Measurements from ENCODE around the gene TMEFF2.

Gene TMEFF2, protein sequence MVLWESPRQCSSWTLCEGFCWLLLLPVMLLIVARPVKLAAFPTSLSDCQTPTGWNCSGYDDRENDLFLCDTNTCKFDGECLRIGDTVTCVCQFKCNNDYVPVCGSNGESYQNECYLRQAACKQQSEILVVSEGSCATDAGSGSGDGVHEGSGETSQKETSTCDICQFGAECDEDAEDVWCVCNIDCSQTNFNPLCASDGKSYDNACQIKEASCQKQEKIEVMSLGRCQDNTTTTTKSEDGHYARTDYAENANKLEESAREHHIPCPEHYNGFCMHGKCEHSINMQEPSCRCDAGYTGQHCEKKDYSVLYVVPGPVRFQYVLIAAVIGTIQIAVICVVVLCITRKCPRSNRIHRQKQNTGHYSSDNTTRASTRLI

DNA sequence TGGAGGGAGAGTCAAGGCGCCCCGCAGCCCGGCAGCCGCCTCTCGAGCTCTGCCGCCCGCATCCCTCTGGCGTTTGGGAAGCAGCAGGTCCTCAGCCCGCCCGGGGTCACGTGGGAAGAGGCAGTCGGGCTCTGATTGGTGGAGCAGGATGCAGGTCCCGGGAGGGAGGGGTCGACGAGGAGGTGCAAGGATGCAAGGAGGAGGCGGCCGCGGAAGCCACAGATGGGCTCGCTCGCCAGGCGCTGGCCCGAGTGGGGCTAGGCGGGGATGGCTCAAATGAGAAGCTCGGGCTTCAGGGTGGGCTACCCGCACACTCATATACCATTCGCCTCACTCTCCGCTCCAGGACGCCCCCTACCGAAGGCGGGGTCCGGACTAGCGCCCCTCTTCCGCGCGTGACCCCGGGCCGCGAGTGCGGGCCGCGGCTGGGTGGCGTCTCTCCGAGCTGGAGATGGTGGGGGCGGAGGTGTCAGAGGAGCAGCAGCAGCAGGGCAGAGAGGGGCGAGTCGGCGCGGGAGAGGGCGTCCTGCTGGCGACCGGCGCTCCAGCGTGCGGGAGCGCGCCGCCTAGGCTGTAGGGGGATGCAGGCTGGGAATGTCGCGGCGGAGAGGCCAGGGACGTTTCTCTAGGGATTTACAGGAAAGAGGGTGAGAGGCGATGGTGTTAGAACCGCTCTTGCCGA lies at the start of gene TMEFF2:
Gene TMEFF2, minus strand, starts transcription at position 68 of the 682 bp plus-strand sequence. CDS start 409 bp downstream, outside the sequence.
- DNase-seq = peak; percentile 93

DNA sequence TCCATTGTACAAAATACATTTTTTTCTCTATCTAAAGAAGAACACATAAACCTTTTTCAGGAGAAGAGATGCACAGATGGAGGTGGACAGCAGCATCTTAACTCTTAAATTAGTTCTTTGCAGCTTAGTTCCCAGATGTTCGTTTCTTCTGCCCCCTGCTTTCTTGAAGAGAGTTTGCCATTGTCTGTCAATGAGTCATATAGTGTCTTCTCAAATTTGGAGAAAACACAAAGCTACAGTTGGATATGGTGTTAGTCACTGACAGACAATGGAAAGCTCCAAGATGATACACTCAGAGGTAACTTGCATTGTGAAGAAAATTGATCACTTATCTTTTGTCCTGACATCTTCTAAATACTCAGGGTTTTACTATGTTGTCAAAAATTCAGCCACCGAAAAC lies 48.8 kb upstream of the TMEFF2 start:
- DNase-seq = no peak

DNA sequence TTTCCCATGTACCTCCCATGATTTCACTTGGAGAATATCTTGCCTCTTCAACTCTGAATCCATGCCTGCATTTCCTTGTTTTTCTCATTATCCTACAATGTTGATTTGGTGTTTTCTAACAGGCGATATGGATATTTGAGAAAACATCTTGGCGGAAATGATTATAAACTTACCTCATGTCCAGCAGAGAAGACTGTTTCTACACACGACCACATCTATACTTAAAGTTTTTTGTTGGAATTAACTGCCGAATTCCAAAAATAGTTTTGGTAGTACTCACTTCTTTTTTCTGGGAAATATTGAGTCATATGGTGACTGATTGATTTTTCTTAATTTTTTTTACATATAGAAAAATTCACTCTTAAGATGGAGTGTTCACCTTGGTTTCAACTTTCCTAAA lies 41.4 kb upstream of the TMEFF2 start:
- no peak for DNase-seq

DNA sequence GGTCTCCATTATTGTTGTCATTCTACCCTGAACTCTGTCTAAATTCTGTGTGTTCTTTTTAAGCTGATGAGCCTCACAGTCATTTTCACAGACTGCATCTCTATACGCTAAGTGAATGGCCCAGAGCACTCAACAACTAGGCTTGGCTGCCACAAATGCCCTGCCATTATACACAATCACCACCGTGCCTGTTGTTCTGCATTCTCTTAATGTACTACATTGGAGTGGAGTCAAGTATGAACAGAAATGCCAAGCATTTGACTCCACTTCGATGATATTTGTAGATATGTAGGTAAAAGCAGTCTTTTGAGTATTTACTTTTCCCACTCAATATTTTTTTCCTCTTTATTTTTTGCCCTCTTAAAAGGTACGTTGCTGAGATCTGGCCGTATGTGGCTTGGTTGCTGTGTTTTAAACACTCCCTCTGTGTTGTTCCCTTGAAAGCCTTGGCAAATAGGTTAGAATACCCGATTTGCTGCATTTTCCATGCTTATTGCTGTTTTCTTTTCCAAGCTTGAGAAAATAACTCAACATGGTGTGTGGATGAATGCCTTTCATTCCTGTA lies 36.2 kb upstream of the TMEFF2 start:
- DNase-seq = peak; percentile 6

DNA sequence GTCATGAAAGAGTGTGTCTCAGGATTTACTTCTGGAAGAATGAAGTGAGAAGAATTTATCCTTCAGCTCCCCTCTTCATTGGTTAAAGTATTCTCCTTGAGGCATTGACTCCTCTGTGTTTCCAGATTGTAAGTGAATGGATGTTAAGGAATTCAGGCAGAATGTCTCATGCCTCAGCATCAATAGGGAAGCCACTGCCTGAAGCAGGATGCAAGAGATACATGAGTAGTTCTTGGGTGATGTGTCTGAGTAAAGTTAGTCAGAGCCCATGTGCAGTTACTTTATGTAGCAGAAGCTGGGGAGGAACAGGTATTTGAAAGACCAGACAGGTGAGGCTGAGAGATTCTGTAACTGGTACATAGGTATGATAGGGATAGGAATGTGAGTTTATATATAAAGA lies 34.0 kb upstream of the TMEFF2 start:
- no peak for DNase-seq

DNA sequence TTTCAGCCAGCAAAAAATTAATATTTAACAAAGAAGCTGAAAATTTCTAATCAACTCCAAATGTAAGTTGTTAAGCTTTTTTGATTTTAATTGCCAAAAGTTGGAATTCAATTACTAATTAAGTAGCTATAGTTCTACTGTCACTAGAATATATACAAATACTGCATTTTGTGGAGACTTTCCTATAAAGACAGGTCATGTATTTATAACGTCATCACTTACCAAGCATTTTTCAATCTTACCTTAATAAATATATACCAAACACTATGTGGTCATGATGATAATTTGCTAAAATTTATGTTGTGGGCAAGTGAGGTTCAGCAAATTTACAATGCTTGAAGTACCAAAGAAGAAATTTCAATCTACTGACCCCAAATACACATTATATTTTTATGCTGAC lies 24.2 kb upstream of the TMEFF2 start:
- DNase-seq = no peak

DNA sequence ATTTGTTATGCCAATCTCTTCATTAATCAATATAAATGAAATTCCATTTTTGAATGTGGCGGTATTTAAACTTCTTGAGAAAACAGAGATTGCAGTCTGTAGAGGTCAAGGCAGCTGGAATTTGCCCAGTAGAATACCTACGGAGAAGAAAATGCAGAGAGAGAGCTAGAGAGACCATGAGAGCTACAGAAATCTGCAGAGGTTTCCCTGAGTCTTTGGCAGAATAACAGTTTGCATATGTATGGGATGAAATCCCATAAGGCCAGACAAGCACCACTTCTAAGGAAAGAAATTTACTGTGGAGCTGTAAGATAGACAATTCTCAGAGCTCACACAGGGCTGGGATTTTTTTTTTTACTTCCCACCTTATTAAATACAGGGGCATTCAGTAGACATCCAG lies 23.6 kb upstream of the TMEFF2 start:
- DNase-seq = no peak

DNA sequence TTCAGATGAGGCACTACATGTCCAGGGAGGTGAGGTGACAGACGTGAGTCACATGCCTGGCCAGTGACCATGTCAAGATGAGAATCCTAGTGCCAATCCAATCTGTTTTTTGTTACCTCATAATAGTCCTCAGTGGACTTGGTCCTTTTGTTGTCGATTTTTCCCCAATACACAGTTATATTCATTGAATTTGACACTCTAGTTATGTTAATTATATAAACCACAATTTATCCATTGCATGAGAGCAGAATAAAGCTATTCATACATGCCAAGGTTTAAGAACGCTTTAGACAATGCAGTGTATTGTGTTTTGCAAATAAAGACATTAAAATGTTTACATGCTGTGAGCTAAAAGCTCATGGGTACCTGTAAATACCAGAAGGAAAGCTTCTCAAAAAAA lies 21.6 kb upstream of the TMEFF2 start:
- no peak for DNase-seq

DNA sequence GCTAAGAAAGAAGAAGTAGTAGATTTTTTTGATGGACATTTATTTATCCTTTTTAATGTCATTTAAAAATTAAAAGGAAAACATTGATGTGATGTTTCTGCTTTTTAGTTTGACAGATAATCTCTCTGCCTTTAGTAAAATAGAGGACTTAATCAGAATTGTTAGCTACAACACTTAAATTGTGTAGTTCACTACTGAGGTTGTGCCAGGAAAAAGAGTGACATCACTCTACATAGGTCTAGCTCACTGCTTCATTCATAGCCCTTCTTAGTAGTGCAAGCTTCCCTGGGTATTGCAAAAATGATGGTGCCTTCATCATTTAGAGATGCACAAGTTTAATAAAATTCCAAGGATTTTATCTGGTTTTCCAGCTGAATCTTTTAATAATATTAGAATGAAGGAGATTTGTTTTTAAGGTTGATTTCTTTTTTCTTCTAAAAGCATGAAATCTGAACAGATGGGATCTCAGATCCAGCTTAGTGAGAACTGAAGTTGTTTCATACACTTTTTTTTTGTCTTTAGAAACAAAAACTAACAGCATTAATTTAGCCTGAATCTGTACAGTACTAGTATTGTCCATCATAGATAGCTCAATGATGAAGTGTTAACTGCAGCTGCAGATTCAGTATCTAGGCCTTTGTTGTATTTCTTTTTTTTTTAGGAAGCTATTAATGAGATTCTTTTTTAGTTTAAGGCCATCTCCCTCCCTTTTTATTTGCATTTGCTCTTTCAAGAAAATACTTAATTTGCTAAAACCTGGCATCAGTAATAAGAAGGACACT lies 20.6 kb upstream of the TMEFF2 start:
- DNase-seq = no peak

DNA sequence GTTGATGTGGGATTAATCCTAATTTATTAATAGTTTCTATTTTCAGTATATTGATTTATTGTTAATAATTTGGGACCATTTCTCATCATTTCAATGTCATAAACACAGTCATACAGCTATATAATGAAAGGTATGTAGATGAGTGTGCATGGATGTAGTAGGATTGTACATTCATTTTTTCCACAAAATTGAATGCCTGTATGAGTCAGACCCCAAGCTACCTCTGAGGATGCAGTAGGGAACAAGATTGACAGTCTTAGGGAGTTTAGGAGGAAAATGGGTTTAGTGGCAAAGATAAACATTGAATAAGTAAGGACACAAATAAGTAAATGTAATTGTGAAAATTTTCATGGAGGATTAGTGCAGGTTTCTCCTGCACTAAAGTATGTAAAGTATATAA lies 14.1 kb upstream of the TMEFF2 start:
- DNase-seq = no peak

DNA sequence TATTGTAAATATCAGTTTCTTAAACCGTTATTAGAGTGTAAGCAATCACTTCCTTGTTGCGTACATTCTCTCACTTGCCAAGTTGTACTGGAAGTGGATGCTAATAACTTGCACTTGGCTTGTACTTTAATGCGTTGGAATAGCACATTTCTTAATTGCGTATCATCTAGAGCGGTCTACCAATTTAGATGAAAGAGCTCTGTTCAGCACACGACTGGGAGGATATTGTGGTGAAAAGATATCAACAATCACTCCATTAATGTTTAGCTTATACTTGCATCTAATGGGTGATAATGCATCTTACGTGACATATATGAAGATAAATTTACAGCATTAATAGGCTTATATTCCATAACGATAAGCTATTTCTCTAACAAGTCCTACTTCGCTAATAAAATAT lies 11.7 kb upstream of the TMEFF2 start:
- DNase-seq = no peak

DNA sequence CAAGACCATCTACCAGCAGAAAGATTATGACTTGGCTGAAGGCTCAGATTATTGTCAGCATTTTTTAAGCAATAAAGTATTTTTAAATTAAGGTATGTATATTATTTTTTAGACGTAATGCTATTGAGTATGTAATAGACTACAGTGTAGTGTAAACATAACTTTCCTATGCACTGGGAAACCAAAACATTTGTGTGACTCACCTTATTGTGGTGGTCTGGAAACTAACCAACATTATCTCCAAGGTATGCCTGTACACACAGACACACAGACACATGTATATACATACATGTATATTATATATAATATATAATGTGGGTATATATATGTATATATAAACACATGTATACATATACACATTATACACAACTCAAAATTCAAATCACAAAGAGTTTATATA lies 9.1 kb upstream of the TMEFF2 start:
- DNase-seq = no peak

DNA sequence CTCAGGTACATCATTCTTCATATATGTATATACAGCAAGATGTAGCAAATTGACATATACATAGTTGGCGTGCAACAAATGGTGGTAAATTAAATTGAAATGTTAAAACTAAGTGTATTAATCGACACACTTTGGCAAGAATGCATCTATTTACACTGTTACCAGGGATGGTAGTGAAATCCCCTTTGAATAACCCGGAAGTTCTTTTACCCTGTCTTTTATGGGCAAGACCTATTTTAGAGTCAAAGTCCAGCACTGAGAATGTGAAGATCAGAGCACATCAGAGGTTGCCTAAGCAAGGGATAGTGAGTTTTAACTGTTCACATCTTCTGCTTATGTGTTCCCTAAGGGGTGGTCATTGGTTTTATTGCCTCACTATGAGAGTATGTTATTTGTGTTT lies 7.6 kb upstream of the TMEFF2 start:
- no peak for DNase-seq

DNA sequence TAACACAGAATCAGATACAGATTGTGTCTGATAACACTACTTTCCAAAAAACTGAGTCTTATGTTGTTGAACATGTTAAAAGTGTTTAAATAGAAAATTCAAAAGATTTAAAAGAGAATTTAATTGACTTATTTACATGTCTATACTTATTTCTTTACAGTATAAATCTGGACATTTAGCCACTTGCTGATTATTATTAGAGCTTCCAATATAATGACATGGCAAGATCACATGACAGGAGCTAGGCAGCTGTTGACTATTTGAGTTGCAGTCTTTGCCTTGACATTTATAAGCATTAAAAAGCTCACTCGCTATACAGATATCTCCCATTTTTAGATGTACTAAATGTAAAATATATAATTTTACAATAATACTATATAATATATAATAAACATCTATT lies 6.4 kb upstream of the TMEFF2 start:
- DNase-seq = no peak

DNA sequence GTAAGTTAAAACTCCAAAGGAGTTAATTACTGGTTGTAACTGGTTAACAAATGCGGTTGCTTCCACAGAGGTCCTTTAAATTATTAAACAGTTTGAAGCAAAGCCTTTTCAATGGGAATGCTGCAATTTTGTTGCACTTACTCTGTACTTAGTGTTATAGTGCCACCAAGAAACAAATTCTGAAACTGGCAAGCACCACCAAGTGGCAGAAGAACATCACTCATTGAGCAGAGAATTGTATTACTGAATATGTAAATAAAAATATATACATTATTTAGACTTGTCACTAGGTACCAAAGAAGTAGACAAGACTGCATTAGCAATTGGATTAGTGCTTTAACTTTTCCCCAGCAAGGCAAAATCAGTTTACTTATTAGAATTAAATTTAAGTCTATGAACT lies 2.6 kb upstream of the TMEFF2 start:
- DNase-seq = peak; percentile 11

DNA sequence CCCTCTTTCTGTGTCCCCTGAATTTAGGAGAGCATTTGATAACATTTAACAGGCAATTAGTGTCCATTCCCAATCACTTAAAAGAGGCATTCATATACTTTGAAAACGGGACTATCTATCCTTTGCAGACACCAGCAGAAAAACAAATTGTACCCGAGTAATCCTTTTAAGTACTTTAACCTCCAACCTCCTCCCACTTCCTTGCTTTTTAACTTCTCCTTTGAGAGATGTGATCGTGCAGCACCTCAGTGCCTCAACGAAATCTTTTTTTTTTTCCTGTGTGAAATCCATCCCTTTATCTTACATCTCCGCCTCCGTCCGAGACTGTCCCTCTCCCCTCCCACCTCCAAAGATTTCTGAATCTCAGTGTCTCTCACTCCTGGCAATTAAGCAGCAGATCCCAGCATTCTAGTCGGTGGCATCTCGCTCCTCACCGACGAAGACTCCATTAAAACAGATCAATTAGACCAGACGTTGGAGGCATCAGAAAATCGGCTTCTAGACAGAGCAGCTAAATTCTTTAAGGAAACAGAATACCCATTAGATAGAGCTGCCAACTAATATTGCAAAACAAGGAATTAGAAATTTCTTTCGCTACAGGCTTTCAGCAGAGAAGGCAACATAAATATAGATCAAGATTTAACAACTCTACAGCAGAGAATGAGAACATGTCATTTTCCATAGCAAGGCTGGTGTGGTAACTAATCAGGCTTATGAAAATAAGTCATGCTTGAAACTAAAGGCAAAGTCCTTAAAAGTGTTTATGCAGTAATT lies 1.9 kb upstream of the TMEFF2 start:
- DNase-seq = peak; percentile 8

DNA sequence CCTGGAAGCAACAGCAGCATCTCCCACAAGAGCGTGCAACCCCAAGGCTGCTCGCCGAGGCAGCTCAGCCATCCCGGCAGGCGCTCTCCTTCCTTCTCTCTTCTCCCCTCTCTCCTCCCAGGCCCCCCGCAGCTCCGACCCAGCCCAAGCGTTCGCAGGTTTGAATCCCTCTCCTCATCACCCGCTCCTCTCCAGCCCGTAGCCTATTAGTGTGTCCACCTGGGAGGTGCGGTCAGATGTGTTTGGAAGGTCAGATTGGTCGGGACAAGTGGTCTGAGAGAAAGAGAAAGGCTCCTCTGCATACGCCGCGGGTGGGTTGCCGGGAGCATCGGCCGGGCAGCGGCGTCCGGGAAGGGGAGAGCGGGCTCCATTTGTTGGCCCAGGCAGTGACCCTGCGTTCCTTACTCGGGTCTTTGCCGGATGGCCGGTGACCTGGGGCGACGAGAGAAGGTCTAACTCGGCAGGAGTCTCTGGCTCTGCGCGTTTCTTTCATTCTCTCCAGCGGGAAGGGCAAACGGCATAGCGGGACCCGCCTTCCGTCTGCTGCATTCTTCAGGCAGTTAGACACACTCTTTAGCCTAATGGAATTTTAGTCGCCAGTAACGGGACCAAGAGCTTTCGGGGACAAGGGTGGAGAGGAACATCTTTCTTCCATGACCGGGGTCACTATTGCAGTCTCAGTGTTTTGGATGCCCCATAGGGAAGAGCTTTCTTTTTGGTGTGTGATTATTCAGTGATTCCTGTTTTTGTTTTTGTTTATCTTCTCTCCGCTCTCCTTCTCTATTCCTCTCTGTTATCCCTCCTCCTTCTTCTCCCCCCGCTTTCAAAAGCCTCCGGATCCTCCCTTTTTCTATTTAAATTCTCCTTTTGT lies 1.1 kb upstream of the TMEFF2 start:
- DNase-seq = peak; percentile 22

DNA sequence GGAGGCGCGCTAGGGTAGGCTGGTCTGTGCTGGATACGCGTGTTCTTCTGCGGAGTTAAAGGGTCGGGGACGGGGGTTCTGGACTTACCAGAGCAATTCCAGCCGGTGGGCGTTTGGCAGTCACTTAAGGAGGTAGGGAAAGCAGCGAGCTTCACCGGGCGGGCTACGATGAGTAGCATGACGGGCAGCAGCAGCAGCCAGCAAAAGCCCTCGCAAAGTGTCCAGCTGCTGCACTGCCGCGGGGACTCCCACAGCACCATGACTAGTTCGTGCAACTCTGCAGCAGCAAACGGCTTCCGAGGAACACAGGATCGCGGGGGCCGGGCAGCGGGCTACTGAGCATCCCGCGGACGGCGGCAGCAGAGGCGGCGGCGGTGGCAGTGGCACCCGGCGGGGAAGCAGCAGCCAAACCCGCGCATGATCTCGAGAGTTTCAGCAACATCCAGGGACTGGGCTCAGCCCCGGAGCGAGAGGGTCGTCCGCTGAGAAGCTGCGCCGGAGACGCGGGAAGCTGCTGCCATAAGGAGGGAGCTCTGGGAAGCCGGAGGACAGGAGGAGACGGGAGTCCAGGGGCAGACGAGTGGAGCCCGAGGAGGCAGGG lies 368 bp downstream of the TMEFF2 start:
- peak; percentile 67 for DNase-seq

DNA sequence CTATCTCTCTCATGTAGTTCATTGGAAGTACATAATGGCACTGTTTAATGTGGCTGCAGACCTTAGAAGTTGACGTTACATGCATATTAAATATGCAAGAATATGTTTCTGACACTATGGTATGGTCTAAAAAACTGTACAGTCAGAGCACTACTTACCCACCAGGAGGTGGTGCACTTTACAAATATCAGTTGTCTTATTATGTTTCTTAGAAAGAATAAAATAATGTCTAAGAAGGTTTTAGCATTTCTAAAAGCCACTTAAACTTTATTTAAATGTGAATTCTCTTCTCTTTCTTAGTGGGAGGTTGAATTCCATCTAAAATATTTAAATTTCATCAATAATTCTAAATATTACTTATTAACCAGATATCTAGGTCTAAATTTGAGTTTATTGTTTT lies 4.3 kb downstream of the TMEFF2 start:
- peak; percentile 25 for DNase-seq

DNA sequence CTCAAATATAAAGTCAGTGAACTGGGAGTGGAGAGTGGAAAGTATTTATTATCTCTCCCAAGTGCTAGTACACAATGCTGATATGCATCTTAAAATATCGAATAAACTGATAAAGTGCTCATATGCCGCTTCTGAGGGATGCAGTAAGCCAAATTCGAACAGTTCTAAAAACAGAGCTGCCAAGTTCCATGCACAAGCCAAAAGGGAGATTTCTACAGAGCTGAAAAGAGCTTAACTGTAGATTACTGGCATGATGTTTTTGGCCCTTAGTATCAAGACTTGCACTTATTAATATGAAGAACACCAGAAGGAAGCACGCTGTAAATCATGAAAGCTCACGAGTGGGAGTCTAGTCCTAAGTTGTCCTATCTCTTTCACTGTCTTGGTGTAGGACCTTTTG lies 7.9 kb downstream of the TMEFF2 start:
- no peak for DNase-seq

DNA sequence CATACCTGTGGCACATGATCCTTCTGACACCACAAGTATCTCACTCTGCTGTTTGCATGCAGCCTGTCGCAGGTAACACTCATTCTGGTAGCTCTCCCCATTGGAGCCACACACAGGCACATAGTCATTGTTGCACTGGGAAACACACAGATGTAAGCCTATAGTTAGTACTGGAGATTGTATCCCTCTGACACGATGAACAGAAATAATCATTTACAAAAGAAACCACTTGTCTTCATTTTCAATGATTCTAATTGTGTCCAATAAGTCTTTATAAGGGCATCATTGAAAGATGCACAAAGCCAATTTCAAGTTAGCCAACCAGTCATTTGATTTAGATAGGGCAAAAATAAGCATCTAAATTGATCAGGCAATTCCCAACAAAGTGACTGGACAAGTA lies 10.4 kb downstream of the TMEFF2 start:
- no peak for DNase-seq
